ENCODE measurements around the gene MMEL1. TPM values are rescaled to one million over a fixed set of nuclear protein-coding genes. Genes with fewer than 3 reads are reported as not detected.

The MMEL1 gene
- total and polyA plus RNA-seq, 12 donors = 0.17 to 3.9 (median 0.67) TPM; not detected in 7

GRCh38 chr1:2558420-2558819 is 74.4 kb downstream of the MMEL1 start:
- H3K4me3 ChIP-seq = no peak overlapping the region
- no peak for TF ChIP-seq CTCF (IDR thresholded peaks at IDR 0.05)
- intact Hi-C loops (cut with DNase I) = loop anchor here in 1 of 10 donors (2.0 kb wide), 1 partner anchor 16 kb away; no protein-coding TSS in a partner anchor
- no peak overlapping the region for H3K27ac ChIP-seq
- H3K4me1 ChIP-seq = peaks cover 8 to 44% (median 32%) of the 10 kb centered on the region in 9 donors
- H3K36me3 ChIP-seq = peaks cover 0 to 58% (median 4%) of the 10 kb centered on the region in 9 donors
- H3K27me3 ChIP-seq = peaks cover 0 to 3% (median 0%) of the 10 kb centered on the region in 7 donors
- WGBS, 2 donors = 94 to 95% methylated on average over 12 of the region's 12 CpGs
- DNase-seq (no peak), ATAC-seq (no peak)
- no peaks in the 10 kb centered on the region for H3K9me3 ChIP-seq

- ATAC-seq = peak in 5 of 8 donors; percentile 1 to 10 (median 3)
- DNase-seq = no peak
- Histone ChIP-seq H3K9me3 (no peaks in the 10 kb centered on the region), H3K36me3 (peaks cover 0 to 52% (median 4%) of the 10 kb centered on the region in 9 donors), H3K27ac (peak overlapping the region in 9 of 10 donors; percentile 91 to 95 (median 93)), H3K4me3 (peak overlapping the region; percentile 45 to 81 (median 68)), H3K27me3 (peaks cover 0 to 3% (median 0%) of the 10 kb centered on the region in 7 donors), H3K4me1 (peaks cover 8 to 44% (median 32%) of the 10 kb centered on the region in 9 donors)
- WGBS, 2 donors = 79 to 85% methylated on average over 30 of the region's 30 CpGs
- intact Hi-C loops (cut with DNase I) = loop anchor here in 1 of 10 donors (2.0 kb wide), 1 partner anchor 17 kb away; no protein-coding TSS in a partner anchor
- no peak for TF ChIP-seq CTCF (IDR thresholded peaks at IDR 0.05)
Measured at GRCh38 chr1:2557482-2558400, 75.1 kb downstream of the MMEL1 start.

- H3K4me1 ChIP-seq = peaks cover 8 to 45% (median 32%) of the 10 kb centered on the region in 9 donors
- intact Hi-C loops (cut with DNase I) = no loop called here
- peaks cover 0 to 43% (median 2%) of the 10 kb centered on the region in 9 donors for H3K36me3 ChIP-seq
- ATAC-seq (peak in 7 of 8 donors; percentile 1 to 17 (median 12)), DNase-seq (no peak)
- H3K27me3 ChIP-seq = peaks cover 0 to 3% (median 0%) of the 10 kb centered on the region in 7 donors
- peak overlapping the region; percentile 45 to 81 (median 68) for H3K4me3 ChIP-seq
- peak overlapping the region; percentile 88 to 95 (median 92) for H3K27ac ChIP-seq
- no peaks in the 10 kb centered on the region for H3K9me3 ChIP-seq
- WGBS, 2 donors = 23 to 38% methylated on average over 24 of the region's 24 CpGs
- peak in 2 of 9 donors; percentile 7 to 9 for TF ChIP-seq CTCF (IDR thresholded peaks at IDR 0.05)
Measured at GRCh38 chr1:2556678-2557481, 75.9 kb downstream of the MMEL1 start.

- H3K27me3 ChIP-seq = peaks cover 0 to 3% (median 0%) of the 10 kb centered on the region in 7 donors
- TF ChIP-seq CTCF (IDR thresholded peaks at IDR 0.05) = peak in 2 of 9 donors; percentile 19 to 21
- peaks cover 0 to 37% (median 0%) of the 10 kb centered on the region in 9 donors for H3K36me3 ChIP-seq
- H3K9me3 ChIP-seq = no peaks in the 10 kb centered on the region
- DNase-seq (peak; percentile 55 to 65), ATAC-seq (peak; percentile 20 to 67 (median 50))
- H3K4me3 ChIP-seq = peak within 1 kb of the TSS; percentile 45 to 81 (median 68)
- H3K4me1 ChIP-seq = peaks cover 8 to 45% (median 32%) of the 10 kb centered on the region in 9 donors
- 5 to 8% methylated on average over 16 of the region's 16 CpGs for WGBS, 2 donors
- intact Hi-C loops (cut with DNase I) = no loop called here
- peak within 1 kb of the TSS; percentile 88 to 95 (median 92) for H3K27ac ChIP-seq
Measured at GRCh38 chr1:2556277-2556677, 76.5 kb downstream of the MMEL1 start, which contains the start of gene TNFRSF14. Gene TNFRSF14 (plus strand): TSS chr1:2556371. CDS start chr1:2556665, 294 bp downstream.

Data from heart right ventricle (tissue), 16 donors.